ENCODE results near the gene RING1.

The RING1 gene

GRCh38 chr6:33208091-33208967 lies at the start of gene RING1:
RING1 (plus strand) TSS chr6:33208500; CDS start chr6:33208823, 323 bp downstream.
- DNase-seq = peak; percentile 89

- no peak for DNase-seq
Observed at GRCh38 chr6:33160096-33160495, 48.2 kb upstream of the RING1 start.

- DNase-seq = peak; percentile 24
Observed at GRCh38 chr6:33160728-33161344, 47.5 kb upstream of the RING1 start.

GRCh38 chr6:33161354-33162331 lies 46.7 kb upstream of the RING1 start:
- peak; percentile 89 for DNase-seq

- no peak for DNase-seq
Observed at GRCh38 chr6:33163540-33163939, 44.8 kb upstream of the RING1 start.

- DNase-seq = no peak
Observed at GRCh38 chr6:33164176-33164575, 44.1 kb upstream of the RING1 start.

- no peak for DNase-seq
Observed at GRCh38 chr6:33164665-33165373, 43.5 kb upstream of the RING1 start.

- DNase-seq = no peak
Observed at GRCh38 chr6:33165581-33166258, 42.6 kb upstream of the RING1 start.

GRCh38 chr6:33166363-33166762 lies 41.9 kb upstream of the RING1 start:
- no peak for DNase-seq

GRCh38 chr6:33166811-33167210 lies 41.5 kb upstream of the RING1 start:
- DNase-seq = no peak

GRCh38 chr6:33167374-33168283 lies 40.7 kb upstream of the RING1 start:
- no peak for DNase-seq

GRCh38 chr6:33168284-33168601 lies 40.1 kb upstream of the RING1 start:
- DNase-seq = no peak

- no peak for DNase-seq
Observed at GRCh38 chr6:33168639-33169038, 39.7 kb upstream of the RING1 start.

GRCh38 chr6:33169291-33170175 lies 38.8 kb upstream of the RING1 start:
- no peak for DNase-seq

GRCh38 chr6:33170176-33171015 lies 37.9 kb upstream of the RING1 start:
- DNase-seq = no peak

GRCh38 chr6:33171016-33171879 lies 37.1 kb upstream of the RING1 start:
- DNase-seq = no peak

GRCh38 chr6:33171880-33172687 lies 36.2 kb upstream of the RING1 start:
- DNase-seq = no peak
